ENCODE data around the gene CALML5.

Gene CALML5

DNA sequence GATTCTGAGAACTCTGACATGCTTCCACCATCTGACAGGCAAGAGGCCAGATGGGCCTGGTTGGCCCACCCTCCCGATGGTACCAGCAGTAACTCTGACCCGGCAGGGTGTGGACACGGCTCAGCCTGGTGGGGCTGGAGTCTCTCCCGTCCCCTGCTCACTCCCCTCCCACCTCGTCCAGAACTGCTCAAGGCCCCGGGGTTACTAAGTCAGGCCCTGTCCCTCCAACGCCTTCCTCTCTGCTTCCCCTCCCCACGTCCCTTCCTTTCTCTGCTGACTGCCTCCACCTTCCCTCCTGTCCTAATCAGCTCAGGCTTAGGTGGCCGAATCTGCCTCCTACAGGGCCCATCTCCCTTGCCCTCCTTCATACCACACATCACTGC lies 12.5 kb downstream of the CALML5 start:
- TF ChIP-seq, protein P1, sequence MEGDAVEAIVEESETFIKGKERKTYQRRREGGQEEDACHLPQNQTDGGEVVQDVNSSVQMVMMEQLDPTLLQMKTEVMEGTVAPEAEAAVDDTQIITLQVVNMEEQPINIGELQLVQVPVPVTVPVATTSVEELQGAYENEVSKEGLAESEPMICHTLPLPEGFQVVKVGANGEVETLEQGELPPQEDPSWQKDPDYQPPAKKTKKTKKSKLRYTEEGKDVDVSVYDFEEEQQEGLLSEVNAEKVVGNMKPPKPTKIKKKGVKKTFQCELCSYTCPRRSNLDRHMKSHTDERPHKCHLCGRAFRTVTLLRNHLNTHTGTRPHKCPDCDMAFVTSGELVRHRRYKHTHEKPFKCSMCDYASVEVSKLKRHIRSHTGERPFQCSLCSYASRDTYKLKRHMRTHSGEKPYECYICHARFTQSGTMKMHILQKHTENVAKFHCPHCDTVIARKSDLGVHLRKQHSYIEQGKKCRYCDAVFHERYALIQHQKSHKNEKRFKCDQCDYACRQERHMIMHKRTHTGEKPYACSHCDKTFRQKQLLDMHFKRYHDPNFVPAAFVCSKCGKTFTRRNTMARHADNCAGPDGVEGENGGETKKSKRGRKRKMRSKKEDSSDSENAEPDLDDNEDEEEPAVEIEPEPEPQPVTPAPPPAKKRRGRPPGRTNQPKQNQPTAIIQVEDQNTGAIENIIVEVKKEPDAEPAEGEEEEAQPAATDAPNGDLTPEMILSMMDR (IDR thresholded peaks at IDR 0.05; ENCODE audit: low read depth, low read length), result no peak
- no peak overlapping the region for H3K4me3 ChIP-seq (ENCODE audit: low read depth, low read length)

DNA sequence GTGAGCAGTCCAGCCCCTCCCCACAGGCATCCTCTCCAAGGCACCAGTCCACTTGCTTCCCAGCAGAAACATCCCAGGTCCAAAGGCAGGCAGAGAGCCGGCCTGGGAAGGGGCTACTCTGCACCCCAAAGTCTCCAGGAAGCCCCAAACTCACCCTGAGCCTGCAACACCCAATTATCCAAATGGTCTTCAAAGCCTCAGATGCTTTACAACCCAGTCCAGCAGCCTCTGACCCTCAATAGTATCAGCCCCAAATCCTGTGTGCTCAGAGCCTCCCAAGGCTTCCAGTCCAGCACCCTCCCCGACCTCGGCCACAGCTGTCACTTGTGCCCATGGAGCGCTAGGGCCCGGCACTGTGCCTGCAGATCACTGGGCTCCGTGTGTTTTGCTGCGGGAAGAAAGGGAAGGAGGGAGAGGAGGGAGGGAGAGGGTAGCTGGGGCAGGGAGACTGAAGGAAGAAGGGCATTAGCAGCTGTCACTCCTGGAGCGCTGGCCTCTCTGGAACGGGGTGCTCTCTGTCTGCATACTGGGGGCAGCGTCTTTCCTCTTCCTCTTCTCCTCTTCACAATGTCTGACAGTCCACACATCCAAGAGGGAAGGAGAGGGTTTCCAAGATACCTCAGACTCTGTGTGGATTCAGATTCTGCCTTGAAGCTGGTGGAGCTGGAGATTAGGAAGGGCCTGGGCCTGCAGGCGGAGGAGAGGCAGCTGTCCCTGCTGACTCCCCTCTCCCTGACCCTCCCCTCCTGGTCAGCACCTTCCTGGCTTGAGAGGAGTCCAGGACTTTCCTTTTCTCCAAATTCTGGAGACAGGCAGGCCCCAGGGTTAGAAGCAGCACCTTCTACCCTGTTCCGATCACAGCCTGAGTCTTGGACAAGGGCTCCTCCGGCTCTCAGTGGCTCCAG lies 13.2 kb downstream of the CALML5 start:
- no peak overlapping the region for H3K4me3 ChIP-seq (ENCODE audit: low read depth, low read length)
- TF ChIP-seq, protein P1 (IDR thresholded peaks at IDR 0.05; ENCODE audit: low read depth, low read length), result no peak

DNA sequence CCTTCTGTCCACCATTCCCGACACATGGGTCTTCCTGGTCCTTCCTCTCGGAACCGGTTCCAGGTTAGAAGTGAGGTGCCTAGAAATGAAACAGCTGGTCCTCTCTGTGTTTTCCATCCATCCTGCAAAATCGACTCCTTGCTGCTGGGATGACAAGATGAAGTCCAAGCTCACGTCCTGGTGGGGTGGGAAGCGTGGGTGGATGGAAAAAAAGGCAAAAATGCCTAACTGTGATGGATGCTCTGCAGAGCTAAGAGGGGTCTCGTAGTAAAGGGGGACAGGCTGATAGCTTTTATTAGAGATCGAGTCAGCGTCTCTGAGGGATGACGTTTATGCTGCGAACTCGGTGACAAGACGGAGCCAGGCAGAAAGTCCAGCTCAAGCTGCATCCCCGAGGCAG lies 14.1 kb downstream of the CALML5 start:
- no peak overlapping the region for H3K4me3 ChIP-seq (ENCODE audit: low read depth, low read length)
- TF ChIP-seq, protein P1 (IDR thresholded peaks at IDR 0.05; ENCODE audit: low read depth, low read length), result no peak

DNA sequence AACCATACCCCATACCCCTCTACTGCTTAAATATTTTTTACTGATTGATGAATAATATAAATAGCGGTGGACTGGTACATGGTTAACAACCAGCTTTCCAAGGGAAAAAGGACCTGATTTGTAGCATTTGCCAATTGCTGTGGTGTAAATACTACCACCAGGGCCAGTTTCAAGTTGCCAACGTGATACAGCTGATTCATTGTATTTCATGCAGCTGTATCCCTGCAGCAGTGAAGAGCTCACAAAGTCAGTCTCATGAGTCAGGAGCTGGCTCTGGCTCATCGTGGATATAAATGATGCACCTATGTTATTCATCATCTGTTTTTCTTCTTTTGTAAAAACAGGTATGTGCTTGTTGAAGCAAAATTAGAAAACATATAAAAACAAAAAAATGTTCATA lies 15.2 kb downstream of the CALML5 start:
- H3K4me3 ChIP-seq (ENCODE audit: low read depth, low read length), result no peak overlapping the region
- TF ChIP-seq, protein P1 (IDR thresholded peaks at IDR 0.05; ENCODE audit: low read depth, low read length), result no peak

DNA sequence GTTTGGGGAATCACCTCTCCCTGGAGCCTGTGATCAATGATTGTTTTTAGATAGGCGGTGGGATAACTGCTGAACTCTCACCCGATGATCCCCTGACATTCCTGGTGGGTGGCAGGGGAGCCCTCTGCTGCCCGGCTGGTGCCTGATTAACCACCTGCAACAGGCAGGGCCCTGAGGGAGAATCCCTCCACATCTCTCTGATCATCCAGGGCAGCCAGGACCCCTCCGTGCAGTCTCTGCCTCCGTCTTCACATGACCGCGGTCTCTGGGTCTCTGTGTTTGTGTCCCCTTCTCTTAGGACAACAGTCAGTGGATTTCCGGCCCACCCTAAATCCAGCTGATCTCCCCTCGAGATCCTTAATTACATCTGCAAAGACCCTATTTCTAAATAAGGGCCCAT lies 17.4 kb downstream of the CALML5 start:
- H3K4me3 ChIP-seq (ENCODE audit: low read depth, low read length), result no peak overlapping the region
- TF ChIP-seq, protein P1 (IDR thresholded peaks at IDR 0.05; ENCODE audit: low read depth, low read length), result no peak

DNA sequence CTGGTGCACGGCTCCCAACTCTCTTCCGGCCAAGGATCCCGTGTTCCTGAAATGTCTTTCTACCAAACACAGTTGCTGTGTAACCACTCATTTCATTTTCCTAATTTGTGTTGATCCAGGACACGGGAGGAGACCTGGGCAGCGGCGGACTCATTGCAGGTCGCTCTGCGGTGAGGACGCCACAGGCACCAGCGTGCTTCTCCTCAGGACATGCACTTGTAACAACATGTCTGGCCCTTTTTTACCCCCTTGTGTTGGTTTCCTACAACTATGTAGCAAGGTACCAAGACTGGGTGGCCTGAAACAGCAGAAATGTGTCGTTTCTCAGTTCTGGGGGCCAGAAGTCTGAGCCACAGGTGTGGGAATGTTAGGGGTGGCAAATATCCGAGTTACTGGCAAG lies 18.2 kb downstream of the CALML5 start:
- H3K4me3 ChIP-seq (ENCODE audit: low read depth, low read length), result no peak overlapping the region
- TF ChIP-seq, protein P1 (IDR thresholded peaks at IDR 0.05; ENCODE audit: low read depth, low read length), result no peak

DNA sequence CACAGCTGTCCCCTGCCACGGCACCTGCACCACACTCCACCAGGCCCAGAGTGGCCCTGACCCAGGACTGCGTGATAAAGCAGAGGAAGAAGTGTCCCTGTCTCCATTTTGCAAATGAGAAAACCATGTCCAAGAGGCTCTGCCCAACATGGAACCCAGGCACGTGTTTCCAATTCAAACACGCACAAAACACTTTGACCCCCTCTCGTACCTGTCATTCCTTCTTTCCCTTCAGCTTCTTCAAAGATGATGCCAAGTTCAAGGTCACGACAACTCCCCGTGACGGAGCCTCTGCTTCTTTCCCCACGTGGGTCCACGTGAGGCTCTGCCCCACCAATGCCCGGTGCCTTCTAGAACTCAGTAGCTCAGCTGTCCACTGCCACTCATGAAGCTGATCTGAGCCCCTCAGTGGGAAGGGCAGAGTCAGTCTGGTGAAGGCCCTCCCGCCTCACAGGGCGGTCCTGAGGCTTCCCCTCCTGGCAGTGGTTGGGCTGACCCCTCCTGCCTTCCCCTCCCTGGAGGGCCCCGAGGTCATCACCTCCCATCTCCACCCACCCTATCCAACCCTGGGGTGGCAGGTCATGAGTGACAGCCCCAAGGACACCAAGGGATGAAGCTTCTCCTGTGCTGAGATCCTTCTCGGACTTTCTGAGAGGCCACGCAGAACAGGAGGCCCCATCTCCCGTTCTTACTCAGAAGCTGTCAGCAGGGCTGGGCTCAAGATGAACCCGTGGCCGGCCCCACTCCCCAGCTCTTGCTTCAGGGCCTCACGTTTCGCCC lies 19.0 kb downstream of the CALML5 start:
- H3K4me3 ChIP-seq (ENCODE audit: low read depth, low read length), result no peak overlapping the region
- TF ChIP-seq, protein P1 (IDR thresholded peaks at IDR 0.05; ENCODE audit: low read depth, low read length), result no peak

Data from WI38 (cell line).